T-helper 2 cell (primary cell): ENCODE measurements around the gene IFT88.

Experiments
- DNase-seq, 5 experiments: peaks; one replicate each; pipeline versions ENCODE4 v3.0.0 to v3.0.0-alpha.2; 2012 to 2022

Gene IFT88

GRCh38 chr13:20686863-20687579 lies 120.1 kb downstream of the IFT88 start:
- no peak for DNase-seq

GRCh38 chr13:20689291-20689690 lies 122.3 kb downstream of the IFT88 start:
- DNase-seq: no peak

DNA sequence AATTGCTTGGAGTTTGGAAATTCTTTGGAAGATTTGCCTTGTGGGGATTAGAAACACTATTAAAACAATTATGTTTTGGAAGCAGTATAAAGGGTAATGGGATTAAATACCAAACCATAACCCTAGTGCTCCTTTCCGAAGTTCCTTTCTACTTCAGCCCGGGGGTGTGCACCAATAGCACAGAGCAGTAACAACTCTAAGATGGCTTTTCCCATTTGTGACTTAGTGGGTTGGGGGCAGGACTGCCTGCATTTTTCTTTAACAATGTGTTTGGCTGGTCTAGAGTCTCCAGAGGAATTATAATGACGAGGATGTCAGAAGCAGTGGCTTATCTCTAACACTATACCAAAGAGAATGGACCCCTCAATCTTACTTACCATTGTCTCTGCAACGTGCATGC lies 124.7 kb downstream of the IFT88 start:
- no peak for DNase-seq

- DNase-seq: no peak
Observed at GRCh38 chr13:20696073-20696472, 129.1 kb downstream of the IFT88 start.

DNA sequence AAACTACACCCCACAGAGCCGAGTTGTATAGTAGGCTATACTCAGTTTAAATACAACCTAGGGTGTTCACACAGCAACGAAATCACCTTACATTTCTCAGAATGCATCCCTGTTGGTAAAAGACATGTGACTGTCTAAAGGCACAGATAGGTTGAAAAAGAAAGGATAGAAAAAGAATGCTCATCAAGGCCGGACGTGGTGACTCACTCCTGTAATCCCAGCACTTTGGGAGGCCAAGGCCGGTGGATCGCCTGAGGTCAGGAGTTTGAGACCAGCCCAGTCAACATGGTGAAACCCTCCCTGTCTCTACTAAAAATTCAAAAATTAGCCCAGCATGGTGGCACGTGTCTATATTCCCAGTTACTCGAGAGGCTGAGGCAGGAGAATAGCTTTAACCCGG lies 132.8 kb downstream of the IFT88 start:
- DNase-seq: no peak

DNA sequence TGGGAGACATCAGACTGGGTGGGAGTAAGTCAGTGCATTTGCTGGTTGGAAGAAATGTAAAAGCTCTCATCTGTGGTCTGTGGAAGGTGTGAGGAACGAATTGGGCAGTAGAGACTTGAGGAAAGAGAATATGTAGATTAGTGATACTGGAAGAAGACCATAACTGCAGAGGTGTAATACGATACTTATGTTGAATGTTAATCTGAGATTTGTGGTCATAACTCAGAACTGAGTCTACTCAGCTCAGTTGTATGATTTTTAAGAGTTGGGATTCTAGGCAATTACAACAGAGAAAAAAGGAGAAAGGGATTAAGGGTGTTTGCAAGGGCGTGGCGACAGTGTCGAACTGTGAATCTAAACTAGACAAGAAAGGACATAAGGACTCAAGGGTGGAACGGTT lies 133.3 kb downstream of the IFT88 start:
- DNase-seq: no peak

GRCh38 chr13:20701461-20701860 lies 134.5 kb downstream of the IFT88 start:
- DNase-seq: no peak

- DNase-seq: no peak
Observed at GRCh38 chr13:20702530-20702914, 135.6 kb downstream of the IFT88 start.

DNA sequence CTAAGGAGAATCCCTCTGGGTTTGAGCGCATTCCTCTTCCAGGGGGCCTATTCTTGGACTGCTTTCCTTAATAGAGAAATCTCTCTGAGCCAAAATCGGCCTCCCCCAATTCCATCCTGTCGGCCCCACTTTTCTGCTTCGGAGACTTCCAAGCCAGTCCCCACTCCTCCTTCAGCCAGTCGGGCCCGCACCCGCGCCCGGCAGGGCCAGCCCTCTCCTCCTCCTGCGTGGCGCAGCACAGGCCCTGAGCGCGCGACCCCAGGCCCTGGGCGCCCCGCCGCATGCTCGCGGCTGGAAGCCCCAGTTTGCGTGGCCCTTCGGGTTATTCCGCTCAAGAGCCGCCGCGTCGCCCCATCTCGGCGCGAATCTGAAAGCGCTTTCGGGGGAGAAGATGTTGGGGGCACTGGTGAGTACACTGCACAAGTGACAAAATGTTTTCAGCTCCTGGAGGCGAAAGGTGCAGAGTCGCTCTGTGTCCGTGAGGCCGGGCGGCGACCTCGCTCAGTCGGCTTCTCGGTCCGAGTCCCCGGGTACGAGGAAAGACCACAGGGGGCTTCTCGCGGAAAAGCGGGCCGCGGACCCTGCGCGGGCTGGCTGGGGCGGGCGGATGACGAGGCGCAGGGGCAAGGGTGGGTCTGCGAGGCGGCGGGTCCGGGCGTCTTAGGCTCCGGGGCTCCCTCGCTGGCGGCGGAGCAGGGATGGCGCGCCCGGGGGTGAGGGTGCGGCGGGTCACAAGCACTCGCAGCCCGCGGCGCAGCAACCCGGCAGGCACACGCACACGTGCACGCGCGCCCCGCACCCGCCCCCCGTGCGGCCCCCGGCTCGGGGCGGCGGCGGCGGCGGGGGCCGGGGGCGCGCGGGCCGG lies 136.2 kb downstream of the IFT88 start, which contains the start of gene IL17D:
Gene IL17D (plus strand): TSS at position 785 of the 865 bp plus-strand sequence. CDS start 303 bp downstream, outside the sequence.
- DNase-seq: peak in 3 of 5 experiments; percentile 14 to 55 (median 15)

- peak; percentile 52 to 83 (median 74) for DNase-seq
Observed at GRCh38 chr13:20703780-20704458, 137.0 kb downstream of the IFT88 start.

DNA sequence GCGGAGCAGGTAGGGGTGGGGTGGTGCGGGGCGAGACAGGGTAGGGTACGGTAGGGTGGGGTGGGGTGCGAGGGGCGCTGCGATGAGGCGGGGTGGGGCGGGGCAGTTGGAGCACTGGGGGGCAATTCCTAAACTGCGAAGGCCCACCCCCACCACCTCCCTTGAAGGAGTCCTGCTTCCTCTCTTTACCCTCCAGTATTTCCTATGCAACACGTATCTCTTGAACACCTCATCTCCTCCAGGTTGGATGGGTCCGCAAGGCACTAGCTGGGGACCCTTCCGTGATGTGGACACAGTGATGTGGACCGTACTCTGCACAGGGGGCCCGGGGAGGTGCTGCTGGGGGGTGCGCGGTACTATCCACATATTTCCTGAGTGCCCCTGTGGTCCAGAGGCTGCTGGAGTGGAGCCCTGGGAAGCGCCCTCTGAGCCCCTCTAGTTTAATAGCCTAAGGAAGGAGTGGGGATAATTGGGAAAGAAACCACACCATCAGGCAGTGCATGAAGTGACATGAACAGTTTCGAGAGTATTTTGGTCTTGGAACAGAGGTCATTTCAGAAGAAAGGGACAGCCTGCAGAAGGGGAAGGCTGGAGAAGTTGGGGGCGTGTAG lies 137.6 kb downstream of the IFT88 start:
- DNase-seq: no peak

- DNase-seq: no peak
Observed at GRCh38 chr13:20706661-20707060, 139.7 kb downstream of the IFT88 start.

GRCh38 chr13:20708216-20708615 lies 141.3 kb downstream of the IFT88 start:
- DNase-seq: no peak

DNA sequence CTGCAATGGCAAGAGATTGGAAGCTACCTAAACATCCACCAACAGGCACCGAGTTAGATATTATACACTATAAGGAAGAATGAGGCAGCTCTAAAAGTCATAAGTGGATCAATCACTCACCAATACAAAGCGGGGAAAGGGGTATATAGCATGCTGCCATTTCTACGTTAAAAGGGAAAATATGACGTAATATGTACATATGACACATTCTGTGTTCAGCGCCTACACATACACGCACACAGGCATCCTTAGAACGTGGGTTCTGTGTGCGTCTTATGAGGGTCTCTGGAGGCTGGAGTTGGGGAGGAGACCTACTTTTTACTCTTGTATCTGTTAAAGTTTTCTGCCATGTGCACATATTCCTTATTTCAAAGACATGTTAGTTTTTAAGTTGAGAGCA lies 142.4 kb downstream of the IFT88 start:
- no peak for DNase-seq

GRCh38 chr13:20709782-20710181 lies 142.8 kb downstream of the IFT88 start:
- no peak for DNase-seq

DNA sequence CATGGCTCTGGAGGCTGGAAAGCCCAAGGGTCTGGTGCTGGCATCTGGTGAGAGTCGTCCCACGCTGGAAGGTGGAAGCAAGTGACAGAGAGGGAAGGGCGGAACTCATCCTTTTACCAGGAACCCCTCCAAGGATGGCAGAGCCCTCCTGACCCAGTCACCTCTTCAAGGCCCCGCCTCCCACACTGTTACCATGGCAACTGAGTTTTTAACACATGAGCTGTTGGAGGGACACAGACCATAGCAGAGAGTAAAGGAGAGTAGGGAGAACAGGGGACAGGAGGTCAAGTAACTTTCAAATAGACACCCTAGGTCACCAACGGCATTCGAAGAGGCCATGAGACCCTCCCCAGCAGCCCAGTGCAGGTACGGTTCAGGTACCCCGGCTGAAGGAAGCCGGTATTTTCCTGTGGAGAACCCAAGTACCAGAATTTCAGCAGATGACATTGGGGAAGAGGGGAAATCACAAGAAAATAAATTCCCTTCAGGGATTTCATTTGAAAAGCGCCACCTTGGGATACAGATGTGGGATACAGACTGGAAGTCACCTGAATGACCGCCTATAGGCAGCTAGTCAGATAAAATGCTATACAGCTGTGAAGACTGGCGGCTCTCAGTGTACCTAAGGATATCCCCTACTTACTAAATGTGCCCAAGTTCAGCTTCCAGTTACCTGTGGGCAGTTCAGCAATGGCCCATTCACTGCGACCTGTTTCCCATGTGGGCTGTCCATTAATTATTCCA lies 144.5 kb downstream of the IFT88 start:
- DNase-seq: no peak

- DNase-seq: no peak
Observed at GRCh38 chr13:20713014-20713376, 146.0 kb downstream of the IFT88 start.

- DNase-seq: no peak
Observed at GRCh38 chr13:20713751-20714150, 146.8 kb downstream of the IFT88 start.

DNA sequence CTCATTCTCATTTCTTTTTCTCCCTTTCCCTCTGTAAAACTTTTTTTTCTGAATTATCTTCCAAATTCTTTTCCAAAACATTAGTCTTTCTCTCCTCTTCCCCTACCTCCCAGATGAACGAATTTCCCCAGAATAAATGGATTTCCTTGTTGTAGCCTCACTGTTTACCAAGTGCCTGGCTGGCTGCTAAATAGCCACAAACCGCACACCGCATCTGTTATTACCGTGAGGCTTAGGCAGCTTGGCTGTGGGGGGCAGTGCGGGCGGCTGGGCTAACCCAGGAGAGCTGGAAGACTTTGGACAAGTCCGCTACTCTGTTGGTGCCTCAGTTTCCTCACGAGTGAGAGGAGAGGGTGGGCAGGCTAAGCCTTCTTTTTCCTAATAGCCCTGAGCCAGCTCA lies 147.2 kb downstream of the IFT88 start:
- DNase-seq: no peak

- DNase-seq: no peak
Observed at GRCh38 chr13:20714563-20715329, 147.8 kb downstream of the IFT88 start.

GRCh38 chr13:20715330-20715712 lies 148.4 kb downstream of the IFT88 start:
- DNase-seq: no peak

GRCh38 chr13:20716951-20717350 lies 150.0 kb downstream of the IFT88 start:
- no peak for DNase-seq
